A375 (cell line): Measurements from ENCODE around the gene CD276. TPM values are rescaled to one million over a fixed set of nuclear protein-coding genes. Genes with fewer than 3 reads are reported as not detected.

Source experiments
- total RNA-seq: library from RNA; depleted of rRNA; stranded (reverse); fragments of >200 nt; shearing (Covaris generic); gene quantifications from 2 replicates; pipeline ENCODE4 v1.2.3, GENCODE V29; 2014; rRNA removed

The CD276 gene
- total RNA-seq: 62.0 and 85.1 TPM in 2 replicates

GRCh38 chr15:73683777-73684580 is at the start of gene CD276:
Gene CD276 (plus strand): TSS chr15:73684383. CDS start chr15:73699640, 15,257 bp downstream.

GRCh38 chr15:73753250-73754130 is 69.3 kb downstream of the CD276 start, which contains the start of gene INSYN1:
Gene INSYN1 (minus strand): TSS chr15:73753351. CDS start chr15:73751130, 2,221 bp downstream.

Other genes with a start within 250 kb of the CD276 start
- not detected in 2 replicates for gene REC114, start 241.2 kb upstream of the CD276 start, total RNA-seq
- gene NPTN, start 51.0 kb upstream of the CD276 start, total RNA-seq: 86.2 and 88.6 TPM in 2 replicates
- gene INSYN1, start 69.0 kb downstream of the CD276 start, total RNA-seq: 2.1 and 2.6 TPM in 2 replicates
- not detected in 2 replicates for gene TBC1D21, start 189.2 kb downstream of the CD276 start, total RNA-seq
- 0.21 and 1.1 TPM in 2 replicates for gene LOXL1, start 242.1 kb downstream of the CD276 start, total RNA-seq